AG04450 (cell line): ENCODE measurements around the gene ADAR. TPM values are rescaled to one million over a fixed set of nuclear protein-coding genes. Genes with fewer than 3 reads are reported as not detected.

Experiments used
- CTCF ChIA-PET: fragments of 300-600, 350-600 bp; formaldehyde crosslinking; extraction: SDS; loops from one replicate; lab custom pipeline; 2022; ENCODE audit warnings: antibody characterized with exemption, inconsistent platforms; lab: Charles Lee
- POLR2A ChIA-PET: fragments of 350-600 bp; formaldehyde crosslinking; extraction: SDS; loops from one replicate; lab custom pipeline; 2021; ENCODE audit warnings: antibody characterized with exemption, inconsistent platforms; lab: Yijun Ruan, JAX
- DNase-seq: peaks from one replicate; pipeline ENCODE4 v3.0.0-alpha.2; 2011; ENCODE audit warnings: low read depth, low spot score
- H3K27ac ChIP-seq: one replicate; pipeline ENCODE4 v1.5.1; 2012; ENCODE audit warnings: low read depth, low read length, control low read depth
- H3K27me3 ChIP-seq: one replicate; pipeline ENCODE4 v1.6.0; 2012; ENCODE audit warnings: low read length; ENCODE audit not compliant: control insufficient read depth, insufficient read depth
- H3K4me3 ChIP-seq: 2 replicates; pipeline ENCODE4 v1.5.1; 2011; ENCODE audit warnings: mild to moderate bottlenecking, low read depth, low read length, control low read depth
- H3K9me3 ChIP-seq: 2 replicates; pipeline ENCODE4 v1.5.1; 2012; ENCODE audit warnings: low read length; ENCODE audit not compliant: control insufficient read depth, insufficient read depth
- CTCF ChIP-seq: IDR thresholded peaks from 2 replicates; pipeline ENCODE4 v1.5.1; 2011; ENCODE audit warnings: low read depth, low read length, control low read depth, inconsistent platforms
- polyA plus RNA-seq: library from polyadenylated mRNA; depleted of rRNA; stranded (reverse); fragments of >200 nt; gene quantifications from 2 replicates; pipeline ENCODE4 v1.2.3, GENCODE V29; 2011

The ADAR gene
- polyA plus RNA-seq, 1 experiment = 203 TPM

- H3K27me3 ChIP-seq = no peaks in the 10 kb centered on the region
- ChIA-PET CTCF (interaction anchor here (0.7 kb wide), 1 partner anchor 56 kb away, joined by 3 read pairs; no protein-coding TSS in a partner anchor), POLR2A (interaction anchor here (0.6 kb wide), 1 partner anchor 25 kb away, joined by 4 read pairs; no protein-coding TSS in a partner anchor)
- TF ChIP-seq CTCF = no peak
- no peaks in the 10 kb centered on the region for H3K9me3 ChIP-seq
- no peak for DNase-seq
- H3K4me3 ChIP-seq = no peak overlapping the region
- H3K27ac ChIP-seq = peak overlapping the region; percentile 21
Measured at GRCh38 chr1:154615411-154615810, 7.4 kb upstream of the ADAR start.

- POLR2A ChIA-PET = no interaction called here
- peak; percentile 22 for TF ChIP-seq CTCF
- H3K27ac ChIP-seq = peak overlapping the region; percentile 21
- no peaks in the 10 kb centered on the region for H3K9me3 ChIP-seq
- no peaks in the 10 kb centered on the region for H3K27me3 ChIP-seq
- DNase-seq = no peak
- H3K4me3 ChIP-seq = no peak overlapping the region
- CTCF ChIA-PET = interaction anchor here (0.7 kb wide), 1 partner anchor 55 kb away, joined by 3 read pairs; no protein-coding TSS in a partner anchor
Measured at GRCh38 chr1:154614901-154615300, 6.9 kb upstream of the ADAR start.

GRCh38 chr1:154614247-154614646 is 6.3 kb upstream of the ADAR start:
- DNase-seq = no peak
- Histone ChIP-seq H3K4me3 (no peak overlapping the region), H3K27me3 (no peaks in the 10 kb centered on the region), H3K27ac (no peak overlapping the region), H3K9me3 (no peaks in the 10 kb centered on the region)
- no peak for TF ChIP-seq CTCF
- POLR2A ChIA-PET = interaction anchor here (0.7 kb wide), 1 partner anchor 9 kb away, joined by 3 read pairs; no protein-coding TSS in a partner anchor
- CTCF ChIA-PET = interaction anchor here (1.1 kb wide), 1 partner anchor 10 kb away, joined by 3 read pairs; no protein-coding TSS in a partner anchor

- Histone ChIP-seq H3K27me3 (no peaks in the 10 kb centered on the region), H3K4me3 (no peak overlapping the region), H3K27ac (no peak overlapping the region), H3K9me3 (no peaks in the 10 kb centered on the region)
- CTCF ChIA-PET = no interaction called here
- POLR2A ChIA-PET = no interaction called here
- TF ChIP-seq CTCF = no peak
- DNase-seq = no peak
Measured at GRCh38 chr1:154611150-154611862, 3.3 kb upstream of the ADAR start.
